GM21447 (cell line): Measurements from ENCODE around the gene OR2AG2.
"Not testable (repeated sequence)": the region's sequence is repeated elsewhere in the genome, so short reads cannot be mapped to it uniquely, and the experiment has no call there.

Experiments used
- ATAC-seq: cut with Tn5 transposase; IDR thresholded peaks from one replicate; pipeline ENCODE4 v1.9.1; 2021; ENCODE audit not compliant: unreplicated experiment

Gene OR2AG2

GRCh38 chr11:6771926-6772893, at the start of gene OR2AG2:
Gene OR2AG2, minus strand, starts transcription at chr11:6771976. Its CDS starts 3,019 bp downstream, at chr11:6768957.
- peak; percentile 92 for ATAC-seq

GRCh38 chr11:6818967-6819366, 47.2 kb upstream of the OR2AG2 start:
- ATAC-seq, result no peak

- no peak for ATAC-seq
These were observed 45.9 kb upstream of the OR2AG2 start for GRCh38 chr11:6817694-6818093.

- no peak for ATAC-seq
These were observed 41.9 kb upstream of the OR2AG2 start for GRCh38 chr11:6813656-6814055.

- peak; percentile 79 for ATAC-seq
These were observed 40.7 kb upstream of the OR2AG2 start for GRCh38 chr11:6812390-6813005.

- ATAC-seq, result not testable (repeated sequence)
These were observed 29.3 kb upstream of the OR2AG2 start for GRCh38 chr11:6801075-6801474.

- ATAC-seq, result no peak
These were observed 27.6 kb upstream of the OR2AG2 start, which contains the start of gene OR6A2 for GRCh38 chr11:6799402-6799801. Gene OR6A2, minus strand, starts transcription at chr11:6799689. Its CDS starts 3,981 bp downstream, at chr11:6795708.

- no peak for ATAC-seq
These were observed 22.9 kb upstream of the OR2AG2 start for GRCh38 chr11:6794639-6795038.

- no peak for ATAC-seq
These were observed 18.8 kb upstream of the OR2AG2 start for GRCh38 chr11:6790546-6790945.

GRCh38 chr11:6782720-6783119, 10.9 kb upstream of the OR2AG2 start, which contains the start of gene OR2AG1:
Gene OR2AG1, plus strand, starts transcription at chr11:6783020. Its CDS starts 2,018 bp downstream, at chr11:6785038.
- no peak for ATAC-seq

GRCh38 chr11:6780829-6781228, 9.1 kb upstream of the OR2AG2 start:
- ATAC-seq, result no peak

GRCh38 chr11:6778518-6778917, 6.7 kb upstream of the OR2AG2 start:
- no peak for ATAC-seq

GRCh38 chr11:6757373-6757967, 14.3 kb downstream of the OR2AG2 start:
- no peak for ATAC-seq

- no peak for ATAC-seq
These were observed 15.8 kb downstream of the OR2AG2 start for GRCh38 chr11:6755953-6756347.

GRCh38 chr11:6755303-6755952, 16.3 kb downstream of the OR2AG2 start:
- ATAC-seq, result no peak

GRCh38 chr11:6747097-6747668, 24.6 kb downstream of the OR2AG2 start:
- no peak for ATAC-seq

- ATAC-seq, result no peak
These were observed 25.1 kb downstream of the OR2AG2 start for GRCh38 chr11:6746626-6747025.

- ATAC-seq, result peak; percentile 87
These were observed 25.6 kb downstream of the OR2AG2 start for GRCh38 chr11:6746086-6746618.

GRCh38 chr11:6745465-6746015, 26.2 kb downstream of the OR2AG2 start:
- ATAC-seq, result peak; percentile 66

- no peak for ATAC-seq
These were observed 26.8 kb downstream of the OR2AG2 start for GRCh38 chr11:6745018-6745417.
